PFSK-1 (cell line): ENCODE data around the gene ZNF740.

ENCODE experiments used
- POLR2AphosphoS5 ChIP-seq: IDR thresholded peaks from 2 replicates; pipeline ENCODE4 v1.6.1; 2012; ENCODE audit warnings: low read depth, mild to moderate bottlenecking, control low read depth, low read length, moderate library complexity
- REST ChIP-seq, 2 experiments: IDR thresholded peaks; 2 replicates each; pipeline versions ENCODE4 v1.6.1 to v1.8.0; 2011 to 2012; ENCODE audit warnings: low read depth in 2 of 2, low read length in 2 of 2, control low read depth in 1 of 2, inconsistent platforms in 1 of 2, mild to moderate bottlenecking in 1 of 2, moderate library complexity in 1 of 2; ENCODE audit not compliant: insufficient read depth in 1 of 2
- SIN3A ChIP-seq: IDR thresholded peaks from 2 replicates; pipeline ENCODE4 v1.6.1; 2012; ENCODE audit warnings: mild to moderate bottlenecking, low read length, moderate library complexity, borderline replicate concordance; ENCODE audit not compliant: insufficient read depth
- TAF1 ChIP-seq: IDR thresholded peaks from 2 replicates; pipeline ENCODE4 v1.6.1; 2012; ENCODE audit warnings: low read length, control low read depth, borderline replicate concordance; ENCODE audit not compliant: insufficient read depth

DNA sequence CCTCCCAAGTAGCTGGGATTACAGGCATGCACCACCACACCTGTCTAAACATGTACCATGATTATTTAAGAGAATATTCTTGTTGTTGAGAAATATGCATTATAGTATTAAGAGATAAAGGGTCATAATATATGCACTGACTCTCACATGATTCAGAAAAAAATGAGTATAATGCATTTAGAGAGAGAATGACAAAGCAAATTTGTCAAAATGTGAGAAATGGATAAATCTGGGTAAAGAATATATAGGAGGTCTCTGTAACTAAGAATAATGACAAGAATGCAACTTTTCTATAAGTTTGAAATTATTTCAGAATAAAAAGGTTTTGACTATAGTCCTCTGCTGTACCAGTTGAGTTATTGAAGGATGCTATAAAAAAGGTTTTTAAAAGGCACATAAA is 28.1 kb upstream of the ZNF740 start:
- TF ChIP-seq SIN3A (no peak), POLR2AphosphoS5 (no peak), TAF1 (no peak), REST (IDR thresholded peaks at IDR 0.05; ENCODE audit: insufficient read depth in 1 of 2, low read depth in 2 of 2, low read length in 2 of 2) (no peak)
